Measurements from ENCODE around the gene TMEM18. TPM values are rescaled to one million over a fixed set of nuclear protein-coding genes. Genes with fewer than 3 reads are reported as not detected.

TMEM18 gene
- total RNA-seq, 1 donor from 2014 or later: 50.0 TPM

DNA sequence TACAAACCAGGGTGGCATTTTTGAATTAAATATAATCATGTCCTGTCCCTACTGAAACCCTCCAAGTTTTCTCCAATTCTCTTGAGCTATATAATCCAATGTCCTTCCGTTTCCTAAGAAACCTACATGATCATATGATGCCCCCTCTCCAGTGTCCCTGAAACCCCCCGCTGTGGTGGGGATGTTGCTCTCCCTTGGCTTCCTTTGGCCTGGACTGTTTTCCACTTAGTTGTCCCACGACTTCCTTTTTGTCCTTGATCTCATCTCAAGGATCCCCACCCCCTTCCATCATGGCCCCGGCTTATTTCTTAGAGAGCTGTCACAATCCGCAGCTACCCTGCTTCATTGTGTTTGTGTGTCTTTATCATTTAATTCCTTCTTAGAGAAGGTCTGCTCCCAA, 43.8 kb downstream of the TMEM18 start:
- H3K27me3 ChIP-seq: peaks cover 4% of the 10 kb centered on the region
- H3K9me3 Mint-ChIP-seq: peaks cover 18% of the 10 kb centered on the region
- H3K27ac Mint-ChIP-seq: peak overlapping the region; percentile 1
- H3K4me3 Mint-ChIP-seq: no peak overlapping the region
- H3K36me3 ChIP-seq: peaks cover 3% of the 10 kb centered on the region
- no peak overlapping the region for H3K27ac ChIP-seq
- no peaks in the 10 kb centered on the region for H3K79me2 ChIP-seq (ENCODE audit: low read depth)
- no peaks in the 10 kb centered on the region for H3K4me1 ChIP-seq
- H3K4me3 ChIP-seq: no peak overlapping the region
- peaks cover 3% of the 10 kb centered on the region for H3K36me3 Mint-ChIP-seq
- H3K27me3 Mint-ChIP-seq (ENCODE audit: insufficient read depth, low read depth): peaks cover 4% of the 10 kb centered on the region
- no peak overlapping the region for H3K9ac ChIP-seq
- no peaks in the 10 kb centered on the region for H3K9me3 ChIP-seq (ENCODE audit: low read depth)
- H2AFZ ChIP-seq (replicated peaks): no peak overlapping the region
- no peaks in the 10 kb centered on the region for H4K20me1 ChIP-seq (ENCODE audit: low read depth)
- H3K4me2 ChIP-seq: no peak overlapping the region
- DNase-seq (ENCODE audit: low spot score): no peak
- peaks cover 16% of the 10 kb centered on the region for H3K4me1 Mint-ChIP-seq
- TF ChIP-seq, protein P1, sequence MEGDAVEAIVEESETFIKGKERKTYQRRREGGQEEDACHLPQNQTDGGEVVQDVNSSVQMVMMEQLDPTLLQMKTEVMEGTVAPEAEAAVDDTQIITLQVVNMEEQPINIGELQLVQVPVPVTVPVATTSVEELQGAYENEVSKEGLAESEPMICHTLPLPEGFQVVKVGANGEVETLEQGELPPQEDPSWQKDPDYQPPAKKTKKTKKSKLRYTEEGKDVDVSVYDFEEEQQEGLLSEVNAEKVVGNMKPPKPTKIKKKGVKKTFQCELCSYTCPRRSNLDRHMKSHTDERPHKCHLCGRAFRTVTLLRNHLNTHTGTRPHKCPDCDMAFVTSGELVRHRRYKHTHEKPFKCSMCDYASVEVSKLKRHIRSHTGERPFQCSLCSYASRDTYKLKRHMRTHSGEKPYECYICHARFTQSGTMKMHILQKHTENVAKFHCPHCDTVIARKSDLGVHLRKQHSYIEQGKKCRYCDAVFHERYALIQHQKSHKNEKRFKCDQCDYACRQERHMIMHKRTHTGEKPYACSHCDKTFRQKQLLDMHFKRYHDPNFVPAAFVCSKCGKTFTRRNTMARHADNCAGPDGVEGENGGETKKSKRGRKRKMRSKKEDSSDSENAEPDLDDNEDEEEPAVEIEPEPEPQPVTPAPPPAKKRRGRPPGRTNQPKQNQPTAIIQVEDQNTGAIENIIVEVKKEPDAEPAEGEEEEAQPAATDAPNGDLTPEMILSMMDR (IDR thresholded peaks at IDR 0.05): no peak
- TF ChIP-seq EZH2phosphoT487 (IDR thresholded peaks at IDR 0.05) (no peak), EZH2 (IDR thresholded peaks at IDR 0.05) (no peak)
- H3F3A ChIP-seq (ENCODE audit: low read depth): no peaks in the 10 kb centered on the region

DNA sequence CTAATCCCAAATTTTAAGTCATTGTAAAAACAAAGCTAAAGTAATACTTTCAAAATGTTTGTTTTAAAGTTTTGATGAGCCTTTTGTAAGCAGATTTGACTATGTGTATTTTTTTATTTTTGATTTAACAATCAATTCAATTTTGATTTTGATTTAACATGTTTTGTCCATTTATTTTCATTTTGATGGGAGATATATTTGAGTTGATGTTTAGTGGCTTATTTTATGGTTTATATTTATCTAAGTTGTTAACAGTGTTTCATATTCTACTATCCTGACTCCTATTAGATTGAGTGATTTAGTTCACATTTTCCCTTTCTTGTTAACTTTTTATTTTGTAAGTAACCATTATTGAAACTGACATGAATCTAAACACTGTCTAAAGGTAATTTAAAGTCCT, 44.7 kb downstream of the TMEM18 start:
- Histone ChIP-seq H3F3A (ENCODE audit: low read depth) (peaks cover 6% of the 10 kb centered on the region), H3K27ac (no peak overlapping the region), H3K9ac (no peak overlapping the region), H2AFZ (replicated peaks) (no peak overlapping the region), H4K20me1 (ENCODE audit: low read depth) (no peaks in the 10 kb centered on the region), H3K4me1 (peaks cover 4% of the 10 kb centered on the region), H3K4me3 (no peak overlapping the region), H3K27me3 (peaks cover 4% of the 10 kb centered on the region), H3K79me2 (ENCODE audit: low read depth) (no peaks in the 10 kb centered on the region), H3K9me3 (ENCODE audit: low read depth) (no peaks in the 10 kb centered on the region), H3K4me2 (no peak overlapping the region), H3K36me3 (peaks cover 3% of the 10 kb centered on the region)
- H3K4me3 Mint-ChIP-seq: no peak overlapping the region
- DNase-seq (ENCODE audit: low spot score): no peak
- peaks cover under 1% of the 10 kb centered on the region for H3K27me3 Mint-ChIP-seq (ENCODE audit: insufficient read depth, low read depth)
- peaks cover 3% of the 10 kb centered on the region for H3K36me3 Mint-ChIP-seq
- TF ChIP-seq, protein P1 (IDR thresholded peaks at IDR 0.05): no peak
- TF ChIP-seq EZH2 (IDR thresholded peaks at IDR 0.05) (no peak), EZH2phosphoT487 (IDR thresholded peaks at IDR 0.05) (no peak)
- no peak overlapping the region for H3K27ac Mint-ChIP-seq
- H3K9me3 Mint-ChIP-seq: peaks cover 17% of the 10 kb centered on the region
- H3K4me1 Mint-ChIP-seq: peaks cover 17% of the 10 kb centered on the region

DNA sequence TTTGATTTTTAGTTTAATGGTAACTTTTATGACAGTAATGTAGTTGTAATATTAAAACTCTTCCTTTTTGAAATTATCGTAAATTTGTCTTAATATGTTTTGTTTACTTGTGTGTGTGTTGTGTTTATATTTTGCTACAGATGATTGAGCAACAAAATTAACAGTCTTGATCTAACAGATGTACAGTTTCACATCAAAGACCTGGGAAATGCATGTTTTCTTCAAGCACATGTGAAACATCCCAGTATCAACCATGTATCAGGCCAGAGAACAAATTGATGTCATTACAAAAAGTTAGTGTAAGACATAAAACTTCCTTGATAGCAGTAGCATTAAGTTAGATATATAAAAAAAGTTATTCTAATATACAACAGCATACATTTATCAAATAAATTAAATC, 45.5 kb downstream of the TMEM18 start:
- H3K9me3 Mint-ChIP-seq: peaks cover 11% of the 10 kb centered on the region
- peaks cover 3% of the 10 kb centered on the region for H3K36me3 ChIP-seq
- H3K27me3 Mint-ChIP-seq (ENCODE audit: insufficient read depth, low read depth): peaks cover 2% of the 10 kb centered on the region
- H3K27ac Mint-ChIP-seq: no peak overlapping the region
- TF ChIP-seq EZH2phosphoT487 (IDR thresholded peaks at IDR 0.05) (no peak), EZH2 (IDR thresholded peaks at IDR 0.05) (no peak)
- TF ChIP-seq, protein P1 (IDR thresholded peaks at IDR 0.05): no peak
- peaks cover 13% of the 10 kb centered on the region for H3F3A ChIP-seq (ENCODE audit: low read depth)
- H3K4me1 ChIP-seq: peaks cover 11% of the 10 kb centered on the region
- no peak overlapping the region for H3K9ac ChIP-seq
- no peaks in the 10 kb centered on the region for H3K79me2 ChIP-seq (ENCODE audit: low read depth)
- no peak for DNase-seq (ENCODE audit: low spot score)
- no peaks in the 10 kb centered on the region for H3K9me3 ChIP-seq (ENCODE audit: low read depth)
- H3K4me3 ChIP-seq: no peak overlapping the region
- no peak overlapping the region for H3K27ac ChIP-seq
- H4K20me1 ChIP-seq (ENCODE audit: low read depth): no peaks in the 10 kb centered on the region
- no peaks in the 10 kb centered on the region for H3K36me3 Mint-ChIP-seq
- peaks cover 3% of the 10 kb centered on the region for H3K27me3 ChIP-seq
- peaks cover 24% of the 10 kb centered on the region for H3K4me1 Mint-ChIP-seq
- H3K4me3 Mint-ChIP-seq: no peak overlapping the region
- no peak overlapping the region for H3K4me2 ChIP-seq
- H2AFZ ChIP-seq (replicated peaks): no peak overlapping the region

Measured in neural progenitor cell (in vitro differentiated cells).